HG03460 (cell line): ENCODE results near the gene SDF2L1.
"Not testable (repeated sequence)": the region's sequence is repeated elsewhere in the genome, so short reads cannot be mapped to it uniquely, and the experiment has no call there.

Experiments used
- ATAC-seq: cut with Tn5 transposase; IDR thresholded peaks from one replicate; pipeline ENCODE4 v1.9.1; 2021; ENCODE audit not compliant: unreplicated experiment

SDF2L1 gene, protein sequence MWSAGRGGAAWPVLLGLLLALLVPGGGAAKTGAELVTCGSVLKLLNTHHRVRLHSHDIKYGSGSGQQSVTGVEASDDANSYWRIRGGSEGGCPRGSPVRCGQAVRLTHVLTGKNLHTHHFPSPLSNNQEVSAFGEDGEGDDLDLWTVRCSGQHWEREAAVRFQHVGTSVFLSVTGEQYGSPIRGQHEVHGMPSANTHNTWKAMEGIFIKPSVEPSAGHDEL

GRCh38 chr22:21641789-21642583 is at the start of gene SDF2L1:
TSS of gene SDF2L1 (plus strand) at chr22:21642302. CDS start at chr22:21642337, 35 bp downstream.
- ATAC-seq, result peak; percentile 95

DNA sequence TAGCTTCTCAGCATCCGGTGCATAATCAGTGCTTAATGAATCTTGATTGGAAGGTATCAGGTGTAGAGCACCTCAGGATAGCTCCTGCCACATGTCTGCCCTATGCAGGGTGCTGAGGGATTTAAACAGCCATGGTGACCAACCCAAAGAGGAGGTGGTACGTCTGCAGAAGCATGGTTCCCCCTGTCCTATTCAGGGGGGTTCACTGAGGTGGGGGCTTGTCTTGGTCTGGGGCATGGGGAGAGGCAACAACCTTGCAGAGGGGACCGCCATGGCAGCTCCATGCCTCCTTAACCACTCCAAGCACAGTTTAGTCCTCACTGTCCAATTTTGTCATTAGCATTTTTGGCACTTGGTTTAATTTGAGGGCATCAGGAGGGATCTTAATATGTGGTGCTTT is 49.7 kb upstream of the SDF2L1 start:
- ATAC-seq, result no peak

- ATAC-seq, result no peak
These were observed 48.5 kb upstream of the SDF2L1 start for GRCh38 chr22:21593406-21594232.

GRCh38 chr22:21594865-21595452 is 47.1 kb upstream of the SDF2L1 start:
- ATAC-seq, result no peak

GRCh38 chr22:21596356-21597135 is 45.6 kb upstream of the SDF2L1 start:
- not testable (repeated sequence) for ATAC-seq

DNA sequence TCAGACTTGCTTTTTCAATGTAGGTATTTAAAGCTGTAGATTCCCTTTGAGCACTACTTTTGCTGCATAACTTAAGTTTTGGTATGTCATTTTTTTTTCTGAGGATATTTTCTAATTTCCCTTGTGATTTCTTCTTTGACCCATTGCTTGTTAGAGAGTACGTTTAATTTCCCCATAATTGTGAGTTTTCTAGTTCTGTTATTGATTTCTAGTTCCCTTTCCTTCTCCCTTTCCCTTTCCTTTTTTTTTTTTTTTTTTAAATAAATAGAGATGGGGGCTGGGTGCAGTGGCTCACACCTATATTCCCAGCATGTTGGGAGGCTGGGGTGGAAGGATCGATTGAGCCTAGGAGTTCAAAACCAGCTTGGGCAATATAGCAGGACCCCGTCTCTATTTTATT is 43.8 kb upstream of the SDF2L1 start:
- no peak for ATAC-seq

- ATAC-seq, result no peak
These were observed 42.8 kb upstream of the SDF2L1 start for GRCh38 chr22:21599053-21599893.

- ATAC-seq, result no peak
These were observed 39.5 kb upstream of the SDF2L1 start for GRCh38 chr22:21602579-21602978.

DNA sequence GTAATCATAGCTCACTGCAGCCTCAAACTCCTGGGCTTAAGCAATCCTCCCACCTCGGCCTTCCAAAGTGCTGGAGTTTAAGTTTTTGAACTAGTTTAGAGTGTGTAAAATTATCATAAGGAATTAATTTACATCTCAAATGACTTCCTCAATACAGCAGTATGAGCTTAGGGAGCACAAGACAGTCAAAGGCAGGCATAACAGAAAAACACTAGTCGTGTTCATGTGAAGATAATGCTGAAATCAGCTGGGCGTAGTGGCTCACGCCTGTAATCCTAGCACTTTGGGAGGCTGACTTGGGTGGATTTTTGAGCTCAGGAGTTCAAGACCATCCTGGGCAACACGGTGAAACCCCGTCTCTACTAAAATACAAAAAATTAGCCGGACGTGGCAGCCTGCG is 38.1 kb upstream of the SDF2L1 start:
- no peak for ATAC-seq

DNA sequence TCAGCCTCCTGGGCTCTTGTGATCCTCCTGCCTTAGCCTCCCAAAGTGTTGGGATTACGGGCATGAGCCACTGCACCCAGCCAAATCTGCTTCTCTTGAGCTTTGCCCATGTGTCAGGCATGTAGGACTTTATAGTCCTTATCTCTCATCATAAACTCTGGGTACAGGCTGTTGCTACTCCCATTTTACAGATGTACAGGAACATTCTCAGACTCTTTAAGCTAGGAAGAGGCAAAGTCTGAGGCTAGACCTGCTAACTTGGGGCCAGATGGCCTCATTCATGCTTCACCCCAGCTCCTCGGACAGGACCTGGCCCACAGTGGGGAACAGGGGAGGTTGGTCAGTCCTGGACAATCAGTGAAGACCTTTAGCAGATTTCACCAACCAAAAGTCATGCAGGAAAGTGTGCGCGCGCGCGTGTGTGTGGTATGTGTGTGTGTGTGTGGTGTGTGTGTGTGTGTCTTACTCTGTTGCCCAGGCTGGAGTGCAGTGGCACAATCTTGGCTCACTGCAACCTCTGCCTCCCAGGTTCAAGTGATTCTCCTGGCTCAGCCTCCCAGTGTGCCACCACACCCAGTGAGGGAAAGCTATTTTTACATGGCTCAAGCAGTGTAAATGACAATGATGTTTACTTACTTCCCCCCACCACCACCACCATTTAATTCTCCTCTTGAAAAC is 36.1 kb upstream of the SDF2L1 start:
- no peak for ATAC-seq

DNA sequence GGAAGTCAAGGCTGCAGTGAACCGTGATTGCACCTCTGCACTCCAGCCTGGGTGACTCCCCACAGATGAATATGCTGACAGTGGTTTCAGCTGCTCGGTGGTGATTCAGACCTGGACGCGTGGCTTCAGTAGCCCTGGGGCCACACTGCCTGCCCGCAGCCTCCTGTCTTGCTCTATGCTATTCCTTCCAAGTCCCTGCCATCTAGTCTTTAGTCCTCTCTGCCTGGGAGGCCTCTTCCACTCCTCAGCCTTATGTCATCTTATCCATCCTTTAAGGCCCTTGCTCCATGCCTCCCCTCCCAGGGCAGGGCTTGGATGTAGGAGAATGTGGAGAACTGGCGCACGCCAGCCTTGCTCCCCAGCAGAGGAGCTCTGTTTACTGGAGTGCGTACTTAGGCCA is 35.3 kb upstream of the SDF2L1 start:
- ATAC-seq, result no peak

DNA sequence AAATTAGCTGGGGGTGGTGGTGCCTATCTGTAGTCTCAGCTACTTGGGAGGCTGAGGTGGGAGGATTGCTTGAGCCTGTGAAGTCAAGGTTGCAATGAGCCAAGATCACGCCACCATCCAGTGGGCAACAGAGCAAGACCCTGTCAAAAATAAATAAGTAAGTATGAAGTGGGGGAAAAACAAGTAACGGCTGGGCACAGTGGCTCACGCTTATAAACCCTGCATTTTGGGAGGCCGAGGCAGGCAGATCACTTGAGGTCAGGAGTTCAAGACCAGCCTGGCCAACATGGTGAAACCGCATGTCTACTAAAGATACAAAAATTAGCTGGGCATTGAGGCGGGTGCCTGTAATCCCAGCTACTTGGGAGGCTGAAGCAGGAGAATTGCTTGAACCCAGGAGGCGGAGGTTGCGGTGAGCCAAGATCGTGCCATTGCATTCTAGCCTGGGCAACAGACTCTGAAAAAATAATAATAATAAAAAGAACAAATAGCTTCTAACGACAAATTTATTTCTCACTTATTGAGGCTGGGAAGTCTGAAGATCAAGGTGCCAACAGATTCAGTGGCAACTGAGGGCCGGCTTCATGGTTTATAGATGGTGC is 32.4 kb upstream of the SDF2L1 start:
- not testable (repeated sequence) for ATAC-seq

DNA sequence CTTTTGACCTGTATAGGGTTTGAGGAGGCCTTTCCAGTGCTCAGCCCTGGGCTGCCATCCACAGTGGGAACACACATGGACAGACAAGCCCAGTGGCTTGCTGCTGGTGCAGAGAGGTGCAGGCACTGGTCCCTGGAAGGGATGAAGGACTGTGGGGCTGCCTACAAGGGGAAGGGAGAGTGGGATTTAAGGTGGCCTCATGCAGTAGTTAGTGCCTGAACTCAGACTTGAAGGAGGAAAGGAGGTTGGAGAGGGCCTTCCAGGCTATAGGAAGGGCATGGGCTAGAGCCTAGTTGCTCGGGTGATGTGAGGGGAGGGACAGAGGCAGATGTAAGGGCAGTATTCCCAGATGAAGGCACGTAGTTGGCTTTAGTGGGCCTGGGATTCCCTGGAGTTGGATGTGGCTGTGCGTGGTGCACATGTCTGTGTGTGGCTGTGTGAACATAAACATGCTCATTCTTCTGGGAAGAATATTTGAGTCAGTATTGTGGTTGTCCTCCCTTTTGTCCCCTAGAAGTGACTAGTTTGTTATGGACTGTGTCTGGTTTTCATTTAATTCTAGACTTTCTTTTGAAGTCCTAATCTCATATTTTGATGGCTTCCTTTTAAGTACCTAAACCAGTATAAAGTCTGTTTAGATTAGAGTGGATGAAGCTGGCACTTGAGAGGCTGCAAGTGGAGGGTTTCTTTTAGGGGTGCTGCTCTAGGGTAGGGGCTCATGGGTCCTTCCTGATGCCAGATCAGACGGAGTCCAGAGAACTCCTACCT is 30.7 kb upstream of the SDF2L1 start:
- no peak for ATAC-seq

DNA sequence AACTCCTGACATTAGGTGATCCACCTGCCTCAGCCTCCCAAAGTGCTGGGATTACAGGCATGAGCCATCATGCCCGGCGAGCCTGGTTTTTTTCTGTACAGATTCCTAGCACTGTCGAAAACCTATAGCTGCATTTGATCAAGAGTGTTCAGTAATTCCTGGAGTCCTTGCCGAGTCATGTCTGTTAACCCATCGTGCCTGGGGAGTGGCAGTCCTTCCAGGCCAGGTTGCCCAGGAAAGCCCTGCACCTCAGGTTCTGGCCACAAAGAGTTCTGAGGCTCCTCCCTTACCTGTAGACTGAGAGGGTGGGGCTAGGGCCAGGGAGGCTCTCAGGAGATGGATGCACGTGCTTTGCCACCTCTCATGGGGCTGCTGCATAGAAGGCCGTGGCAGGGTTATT is 29.2 kb upstream of the SDF2L1 start:
- no peak for ATAC-seq

- ATAC-seq, result no peak
These were observed 28.4 kb upstream of the SDF2L1 start for GRCh38 chr22:21613553-21614233.

GRCh38 chr22:21615731-21616130 is 26.4 kb upstream of the SDF2L1 start:
- ATAC-seq, result no peak

GRCh38 chr22:21617337-21617736 is 24.8 kb upstream of the SDF2L1 start:
- ATAC-seq, result not testable (repeated sequence)
